Embryonic facial prominence (tissue), 1 donor: Measurements from ENCODE around the gene MED16.

Experiments used
- DNase-seq: peaks from one replicate; pipeline ENCODE4 v3.0.0-alpha.2; 2016; ENCODE audit errors: extremely low spot score

Gene MED16

DNA sequence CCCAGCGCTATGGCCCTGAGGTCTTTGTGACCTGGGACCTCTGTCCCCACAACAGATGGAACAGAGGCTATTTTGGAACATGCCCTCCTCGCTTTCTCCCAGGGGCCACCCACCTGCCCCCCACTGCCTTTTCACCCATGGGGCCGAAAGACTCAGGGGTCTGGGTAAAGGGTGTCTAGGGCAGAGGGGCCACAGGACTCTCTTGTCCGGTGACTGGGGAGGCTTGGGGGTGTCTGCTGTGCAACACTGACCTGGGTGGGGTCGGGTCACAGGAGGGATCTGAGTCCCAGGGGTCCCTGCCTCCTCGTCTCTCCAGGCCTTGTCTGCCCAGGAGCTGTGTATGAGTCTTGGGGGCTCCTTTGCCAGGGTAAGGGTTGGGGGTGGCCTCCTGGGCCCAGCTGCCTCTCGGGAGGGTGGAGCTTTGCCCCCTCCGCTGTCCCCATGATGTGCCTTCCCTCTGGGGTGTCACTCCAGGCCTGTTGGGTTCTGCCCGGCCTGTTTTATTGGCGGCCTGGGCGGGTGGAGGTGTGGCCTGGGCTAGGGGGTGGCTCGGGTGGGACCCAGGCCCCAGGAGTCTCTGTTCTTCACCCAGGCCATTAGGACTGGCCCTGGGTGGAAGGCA, 34.9 kb upstream of the MED16 start:
- DNase-seq: no peak

DNA sequence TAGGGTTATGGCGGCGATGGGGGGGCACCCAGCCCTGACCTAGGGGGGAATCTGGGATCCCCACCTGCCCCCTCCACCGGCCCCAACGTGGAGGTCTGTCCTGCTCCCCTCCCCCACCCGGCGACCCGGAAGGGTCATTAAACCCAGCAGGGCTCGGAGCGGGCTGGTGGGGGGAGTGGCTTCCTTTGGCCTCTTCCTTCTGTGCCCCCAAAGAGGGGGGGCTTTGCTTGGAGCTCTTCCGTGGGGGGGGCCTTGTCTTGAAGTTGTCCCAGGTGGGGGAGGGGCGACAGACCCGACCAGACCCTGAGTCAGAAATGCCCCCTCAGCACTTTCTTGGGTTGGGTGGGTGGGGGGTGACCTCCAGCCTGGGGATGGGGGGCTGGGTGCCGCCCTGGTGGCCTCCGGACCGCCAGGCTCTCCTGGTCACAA, 34.4 kb upstream of the MED16 start:
- DNase-seq: no peak

DNA sequence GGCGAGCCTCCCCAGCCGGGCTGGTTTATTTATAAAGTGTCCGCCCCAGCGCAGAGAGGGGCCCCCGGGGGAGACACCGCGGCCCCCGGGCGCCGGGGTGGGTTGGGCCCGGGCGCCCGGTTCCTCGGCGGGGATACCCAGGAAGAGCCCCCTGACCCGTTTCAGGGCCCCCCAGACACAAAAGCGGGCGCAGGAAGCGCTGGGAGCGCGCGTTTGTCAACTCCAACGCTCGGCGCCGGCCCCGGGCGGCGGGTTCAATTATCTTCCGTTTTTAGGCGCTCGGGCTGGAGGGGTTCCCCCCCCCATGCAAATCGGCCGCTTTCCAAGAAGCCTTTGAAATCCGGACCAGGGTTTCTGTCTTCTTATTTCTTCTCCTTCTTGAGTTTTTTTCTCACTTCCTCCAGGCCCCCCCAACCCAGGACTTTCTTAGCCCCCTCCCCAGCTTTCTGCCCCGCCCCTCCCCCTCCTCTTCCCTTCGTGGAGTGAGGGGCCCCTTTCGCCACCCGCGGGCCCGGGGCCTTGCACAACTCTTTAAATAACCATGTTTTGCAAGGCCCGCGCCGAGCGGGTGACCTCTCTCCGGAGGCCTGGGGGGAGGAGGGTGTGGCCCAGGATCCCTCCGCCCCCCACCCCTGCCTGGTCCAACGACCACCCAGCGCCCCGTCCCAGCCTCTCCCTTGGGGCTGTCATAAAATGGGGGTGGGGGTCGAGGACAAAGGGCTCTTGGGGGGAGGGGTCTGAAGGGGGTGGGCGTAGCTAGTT, 33.8 kb upstream of the MED16 start:
- DNase-seq: no peak

DNA sequence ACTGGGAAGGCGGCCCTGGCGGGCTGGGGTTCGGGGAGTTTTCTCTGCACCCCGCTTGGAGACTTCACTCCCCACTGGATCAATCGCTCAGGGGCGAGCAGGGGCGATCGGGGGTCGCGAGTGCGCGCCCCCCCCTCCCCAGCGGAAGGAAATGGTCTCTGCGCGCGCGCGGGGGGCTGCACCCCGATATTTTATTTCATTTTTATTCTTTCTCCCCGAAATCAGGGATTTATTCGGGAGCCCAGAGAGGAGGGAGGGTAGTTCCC, 33.3 kb upstream of the MED16 start:
- no peak for DNase-seq

DNA sequence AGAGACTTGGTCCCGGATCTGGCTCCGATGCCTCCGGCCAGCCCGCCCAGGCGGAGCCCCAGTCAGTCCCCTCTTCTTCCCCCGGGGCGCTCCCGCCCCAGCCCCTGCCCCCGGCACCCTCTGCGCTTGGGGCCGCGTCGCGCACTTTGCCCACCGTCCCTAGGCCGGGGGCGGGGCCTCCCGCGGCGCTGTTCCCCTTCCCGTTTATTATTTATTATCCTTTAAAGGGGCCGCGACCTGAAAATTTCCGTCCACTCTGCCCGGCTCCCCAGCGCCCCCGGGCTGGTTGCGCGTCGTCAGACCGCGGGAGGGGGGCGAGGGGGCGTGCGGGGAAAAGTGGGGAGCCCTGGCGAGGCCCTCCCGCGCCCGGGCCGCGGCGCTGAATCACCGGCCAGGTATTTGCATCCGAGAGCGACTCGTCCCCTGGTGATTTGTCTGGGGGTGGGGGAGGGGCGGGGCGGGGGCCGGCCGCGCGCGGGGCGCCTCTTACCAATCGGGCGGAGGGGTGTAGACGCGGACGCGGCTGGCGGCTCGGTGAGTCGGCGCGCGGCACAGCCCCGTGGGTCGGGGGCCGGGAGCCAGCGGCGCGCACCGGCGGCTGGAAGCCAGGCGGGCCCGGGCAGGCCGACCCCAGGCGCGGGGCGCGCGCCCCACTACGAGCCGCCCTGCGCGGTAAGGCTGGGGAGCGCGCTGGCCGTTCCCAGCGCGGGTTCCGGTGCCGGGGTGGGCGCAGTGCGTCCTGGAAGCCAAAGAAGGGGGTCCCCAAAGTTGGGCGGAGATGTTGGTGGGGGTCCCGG, 32.7 kb upstream of the MED16 start, which contains the start of gene ARID3A:
TSS of gene ARID3A (plus strand) at position 510 of the 797 bp plus-strand sequence. CDS start 3,494 bp downstream, outside the sequence.
- DNase-seq: peak; percentile 80

DNA sequence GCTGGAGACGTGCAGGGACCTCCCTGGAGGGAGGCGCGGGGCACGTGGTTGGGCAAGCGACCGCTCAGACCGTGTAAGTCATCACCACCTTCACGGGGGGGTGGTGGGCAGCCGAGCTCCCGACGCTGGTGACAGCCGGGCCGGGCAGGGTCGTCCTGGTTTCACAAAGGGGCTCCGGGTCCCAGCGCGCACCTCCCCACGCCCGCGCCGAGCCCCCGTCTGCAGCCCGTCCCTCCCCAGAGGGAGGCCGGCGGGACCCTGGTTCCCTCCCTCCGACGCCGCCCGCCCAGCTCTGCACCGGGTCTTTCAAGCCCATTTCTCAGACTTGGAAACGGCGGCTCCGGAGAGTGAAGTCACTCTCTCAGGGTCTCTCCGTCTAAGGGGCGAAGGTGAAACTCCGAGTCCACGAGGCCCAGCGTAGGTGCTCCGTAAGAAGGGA, 32.1 kb upstream of the MED16 start:
- no peak for DNase-seq

DNA sequence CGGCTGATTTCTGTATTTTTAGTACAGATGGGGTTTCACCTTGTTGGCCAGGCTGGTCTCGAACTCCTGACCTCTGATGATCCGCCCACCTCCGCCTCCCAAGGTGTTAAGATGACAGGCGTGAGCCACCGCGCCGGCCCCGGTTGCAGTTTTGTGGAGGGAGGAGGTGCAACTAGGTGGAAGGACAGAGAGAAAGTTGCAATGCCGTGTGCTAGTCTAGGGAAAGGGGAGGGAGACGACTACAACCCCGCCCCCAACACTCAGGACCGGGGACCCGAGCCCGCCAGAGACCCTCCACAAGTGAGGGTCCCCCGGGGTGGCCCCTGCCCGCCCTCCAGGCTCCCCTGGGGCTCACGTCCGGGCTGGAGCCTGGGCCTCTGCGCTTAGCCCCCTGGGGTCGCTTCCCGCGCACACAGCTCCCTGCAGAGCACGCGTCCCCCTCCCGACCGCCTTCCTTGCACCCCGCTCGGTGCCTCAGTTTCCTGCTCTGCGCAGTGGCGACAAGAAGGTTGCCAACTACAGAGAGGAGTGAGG, 31.6 kb upstream of the MED16 start:
- no peak for DNase-seq

DNA sequence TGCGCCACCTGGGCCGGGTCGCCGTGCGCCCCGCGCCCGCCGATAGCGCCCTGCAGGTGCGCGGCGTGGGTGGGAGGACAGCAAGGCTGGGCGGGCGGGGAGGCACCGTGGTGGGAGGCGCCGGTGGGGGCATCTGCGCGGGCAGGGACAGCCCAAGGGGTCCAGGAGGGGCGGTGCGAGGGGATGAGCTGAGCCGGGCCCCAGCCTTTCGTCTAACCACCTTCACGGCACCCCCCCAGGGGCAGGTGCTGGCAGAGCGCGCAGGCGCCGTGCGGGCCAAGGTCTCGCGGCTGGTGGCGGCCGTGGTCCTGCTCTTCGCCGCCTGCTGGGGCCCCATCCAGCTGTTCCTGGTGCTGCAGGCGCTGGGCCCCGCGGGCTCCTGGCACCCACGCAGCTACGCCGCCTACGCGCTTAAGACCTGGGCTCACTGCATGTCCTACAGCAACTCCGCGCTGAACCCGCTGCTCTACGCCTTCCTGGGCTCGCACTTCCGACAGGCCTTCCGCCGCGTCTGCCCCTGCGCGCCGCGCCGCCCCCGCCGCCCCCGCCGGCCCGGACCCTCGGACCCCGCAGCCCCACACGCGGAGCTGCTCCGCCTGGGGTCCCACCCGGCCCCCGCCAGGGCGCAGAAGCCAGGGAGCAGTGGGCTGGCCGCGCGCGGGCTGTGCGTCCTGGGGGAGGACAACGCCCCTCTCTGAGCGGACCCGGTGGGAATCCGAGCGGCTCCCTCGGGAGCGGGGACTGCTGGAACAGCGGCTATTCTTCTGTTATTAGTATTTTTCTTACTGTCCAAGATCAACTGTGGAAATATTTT, 27.3 kb upstream of the MED16 start:
- DNase-seq: no peak

DNA sequence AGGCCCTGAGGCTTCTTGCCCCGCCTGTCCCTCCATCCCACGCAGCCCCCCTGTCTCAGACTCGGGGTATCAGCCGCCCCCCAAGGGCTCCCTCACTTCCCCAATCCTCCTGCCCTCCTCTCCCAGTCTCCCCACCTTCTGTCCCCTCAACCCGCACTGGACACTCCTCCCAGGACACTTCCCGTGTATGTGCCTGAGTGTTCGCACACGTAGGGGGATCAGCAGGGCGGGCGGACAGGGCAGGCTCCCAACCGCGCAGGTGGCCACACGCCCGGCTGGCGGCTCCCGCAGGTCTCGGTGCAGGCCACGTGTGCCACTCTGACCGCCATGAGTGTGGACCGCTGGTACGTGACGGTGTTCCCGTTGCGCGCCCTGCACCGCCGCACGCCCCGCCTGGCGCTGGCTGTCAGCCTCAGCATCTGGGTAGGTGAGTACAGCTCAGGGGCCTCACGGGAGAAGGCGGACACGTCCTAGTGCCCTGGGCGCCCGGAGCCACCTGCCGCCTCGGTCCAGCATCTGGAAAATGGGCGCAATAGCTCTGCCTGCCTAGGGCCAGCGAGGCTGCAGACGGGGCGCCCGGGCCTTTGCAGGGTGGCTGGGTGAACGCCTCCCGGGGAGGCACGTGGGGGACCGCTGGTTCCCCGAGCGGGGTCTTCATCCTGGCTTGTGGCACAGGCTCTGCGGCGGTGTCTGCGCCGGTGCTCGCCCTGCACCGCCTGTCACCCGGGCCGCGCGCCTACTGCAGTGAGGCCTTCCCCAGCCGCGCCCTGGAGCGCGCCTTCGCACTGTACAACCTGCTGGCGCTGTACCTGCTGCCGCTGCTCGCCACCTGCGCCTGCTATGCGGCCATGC, 26.4 kb upstream of the MED16 start:
- no peak for DNase-seq

DNA sequence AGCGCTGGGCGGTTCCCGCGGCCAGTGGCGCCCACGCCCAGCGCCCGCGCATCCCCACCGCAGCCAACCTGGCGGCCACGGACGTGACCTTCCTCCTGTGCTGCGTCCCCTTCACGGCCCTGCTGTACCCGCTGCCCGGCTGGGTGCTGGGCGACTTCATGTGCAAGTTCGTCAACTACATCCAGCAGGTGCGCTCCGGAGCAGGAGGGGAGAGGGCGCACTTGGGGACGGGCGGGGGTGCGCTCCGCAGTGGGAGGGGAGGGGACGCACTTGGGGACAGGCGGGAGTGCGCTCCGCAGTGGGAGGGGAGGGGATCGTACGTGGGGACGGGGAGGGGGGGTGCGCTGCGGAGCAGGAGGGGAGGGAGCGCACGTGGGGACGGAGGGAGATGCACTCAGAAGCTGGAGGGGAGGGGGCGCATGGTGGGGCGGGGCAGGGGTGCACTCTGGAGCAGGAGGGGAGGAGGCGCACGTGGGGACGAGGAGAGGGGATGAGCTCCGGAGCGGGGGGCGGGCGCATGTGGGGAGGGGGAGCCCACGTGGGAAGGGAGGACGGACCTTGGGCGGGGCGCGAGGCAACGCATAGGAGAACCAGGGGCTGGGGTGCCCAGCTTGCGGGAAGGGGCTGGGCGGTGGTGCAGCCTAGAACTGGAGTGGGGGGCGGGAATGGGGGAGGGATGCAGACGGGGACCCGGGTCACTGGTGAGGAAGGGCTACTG, 25.7 kb upstream of the MED16 start:
- no peak for DNase-seq

DNA sequence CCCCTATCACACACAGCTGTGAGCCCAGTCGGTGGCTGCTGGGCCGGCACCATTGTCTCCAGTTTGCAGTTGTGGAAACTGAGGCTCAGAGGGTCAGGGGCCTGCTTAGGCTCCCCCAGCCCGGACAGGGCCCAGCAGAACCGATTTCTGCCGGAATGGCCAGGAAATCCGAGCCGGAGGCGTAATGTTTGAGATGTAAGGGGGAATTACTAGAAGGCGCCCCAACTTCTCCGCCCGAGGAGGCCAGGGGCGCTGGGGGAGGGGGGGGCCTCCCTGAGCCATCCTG, 25.1 kb upstream of the MED16 start:
- no peak for DNase-seq

DNA sequence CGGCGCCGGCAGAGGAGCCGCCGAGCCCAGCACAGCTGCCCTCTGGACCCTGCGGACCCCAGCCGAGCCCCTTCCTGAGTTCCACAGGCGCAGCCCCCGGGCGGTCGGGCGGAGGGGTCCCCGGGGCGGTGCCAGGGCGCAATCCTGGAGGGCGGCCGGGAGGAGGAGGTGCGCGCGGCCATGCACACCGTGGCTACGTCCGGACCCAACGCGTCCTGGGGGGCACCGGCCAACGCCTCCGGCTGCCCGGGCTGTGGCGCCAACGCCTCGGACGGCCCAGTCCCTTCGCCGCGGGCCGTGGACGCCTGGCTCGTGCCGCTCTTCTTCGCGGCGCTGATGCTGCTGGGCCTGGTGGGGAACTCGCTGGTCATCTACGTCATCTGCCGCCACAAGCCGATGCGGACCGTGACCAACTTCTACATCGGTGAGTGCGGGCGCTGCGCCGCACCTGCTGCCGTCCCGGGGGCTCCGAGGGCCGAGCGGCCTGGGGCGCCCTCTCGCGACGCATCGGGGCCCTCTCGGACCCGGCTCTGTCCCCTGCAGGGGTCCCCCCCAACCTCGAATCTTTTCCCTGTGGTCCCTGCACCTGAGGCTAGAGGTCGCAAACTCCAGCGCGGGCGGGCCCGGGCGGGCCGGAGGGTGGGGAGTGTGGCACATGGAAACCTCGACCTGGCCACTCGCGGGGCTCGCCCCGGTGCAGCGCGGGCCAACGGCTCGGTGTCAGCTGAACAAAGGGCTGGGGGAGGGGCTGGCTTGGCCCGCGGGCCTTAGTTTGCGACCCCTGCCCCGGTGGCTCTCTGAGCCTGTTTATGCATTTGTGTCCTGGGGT, 24.6 kb upstream of the MED16 start, which contains the start of gene KISS1R:
TSS of gene KISS1R (plus strand) at position 11 of the 829 bp plus-strand sequence. CDS start at position 181, 170 bp downstream.
- DNase-seq: no peak

DNA sequence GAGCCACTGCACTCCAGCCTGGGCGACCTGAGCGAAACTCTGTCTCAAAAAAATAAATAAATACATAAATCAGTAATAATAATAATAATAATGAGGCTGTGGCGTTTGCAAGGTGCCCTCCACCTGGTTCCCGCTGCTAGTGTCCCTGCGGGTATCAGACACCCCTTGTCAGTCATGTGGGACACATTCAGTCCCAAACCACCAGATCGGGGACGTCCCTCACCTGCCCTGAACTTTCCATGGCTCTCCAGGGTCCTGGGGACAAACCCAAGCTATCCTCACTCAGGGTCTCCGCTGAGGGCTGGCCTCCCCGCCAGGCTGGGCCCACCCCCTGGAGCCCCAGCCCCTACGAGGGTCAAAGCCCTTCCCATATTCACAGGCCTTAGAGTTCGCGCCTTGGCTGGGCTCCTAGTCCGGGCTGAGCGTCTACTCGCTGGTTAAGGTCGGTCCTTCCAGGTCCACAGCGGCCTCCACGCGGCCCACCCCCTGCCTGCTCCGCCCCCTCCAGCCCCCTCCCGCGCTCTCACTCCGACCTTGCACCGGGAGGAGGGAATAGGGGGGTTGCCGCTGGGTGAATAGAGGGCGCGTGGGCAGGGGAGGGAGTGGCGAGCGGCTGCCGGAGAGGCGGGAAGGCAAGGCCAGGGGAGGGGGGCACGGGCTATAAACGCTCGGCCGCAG, 23.8 kb upstream of the MED16 start:
- DNase-seq: no peak

DNA sequence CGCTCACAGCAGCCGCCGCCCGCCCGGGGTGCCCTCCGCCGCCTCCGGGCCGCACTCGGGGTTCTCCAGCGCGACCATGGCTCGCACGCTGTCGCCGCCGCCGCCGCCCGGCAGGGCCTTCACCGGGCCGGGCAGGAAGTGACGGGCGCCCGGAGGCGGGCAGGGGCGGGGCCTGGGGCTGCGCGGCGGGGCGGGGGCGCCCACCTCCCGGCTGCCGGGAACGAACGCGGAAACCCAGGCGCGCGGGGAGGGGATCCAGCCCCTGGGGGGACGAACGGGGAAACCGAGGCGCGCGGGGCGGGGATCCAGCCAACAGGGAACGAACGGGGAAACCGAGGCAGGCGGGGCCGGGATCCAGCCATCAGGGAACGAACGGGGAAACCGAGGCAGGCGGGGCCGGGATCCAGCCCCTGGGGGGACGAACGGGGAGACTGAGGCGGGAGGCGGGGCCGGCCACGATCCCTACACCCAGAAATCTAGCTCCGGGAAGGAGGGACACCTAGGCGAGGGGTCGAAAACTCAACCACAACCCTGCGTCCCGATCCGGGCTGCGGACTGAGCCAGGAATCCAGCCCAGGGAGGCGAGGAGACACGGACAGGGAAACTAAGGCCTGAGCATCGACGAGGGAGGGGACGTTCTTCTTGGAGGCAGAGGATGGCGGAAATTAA, 20.2 kb upstream of the MED16 start, which contains the start of gene R3HDM4:
TSS of gene R3HDM4 (minus strand) at position 140 of the 669 bp plus-strand sequence. CDS start at position 78, 62 bp downstream.
- no peak for DNase-seq

DNA sequence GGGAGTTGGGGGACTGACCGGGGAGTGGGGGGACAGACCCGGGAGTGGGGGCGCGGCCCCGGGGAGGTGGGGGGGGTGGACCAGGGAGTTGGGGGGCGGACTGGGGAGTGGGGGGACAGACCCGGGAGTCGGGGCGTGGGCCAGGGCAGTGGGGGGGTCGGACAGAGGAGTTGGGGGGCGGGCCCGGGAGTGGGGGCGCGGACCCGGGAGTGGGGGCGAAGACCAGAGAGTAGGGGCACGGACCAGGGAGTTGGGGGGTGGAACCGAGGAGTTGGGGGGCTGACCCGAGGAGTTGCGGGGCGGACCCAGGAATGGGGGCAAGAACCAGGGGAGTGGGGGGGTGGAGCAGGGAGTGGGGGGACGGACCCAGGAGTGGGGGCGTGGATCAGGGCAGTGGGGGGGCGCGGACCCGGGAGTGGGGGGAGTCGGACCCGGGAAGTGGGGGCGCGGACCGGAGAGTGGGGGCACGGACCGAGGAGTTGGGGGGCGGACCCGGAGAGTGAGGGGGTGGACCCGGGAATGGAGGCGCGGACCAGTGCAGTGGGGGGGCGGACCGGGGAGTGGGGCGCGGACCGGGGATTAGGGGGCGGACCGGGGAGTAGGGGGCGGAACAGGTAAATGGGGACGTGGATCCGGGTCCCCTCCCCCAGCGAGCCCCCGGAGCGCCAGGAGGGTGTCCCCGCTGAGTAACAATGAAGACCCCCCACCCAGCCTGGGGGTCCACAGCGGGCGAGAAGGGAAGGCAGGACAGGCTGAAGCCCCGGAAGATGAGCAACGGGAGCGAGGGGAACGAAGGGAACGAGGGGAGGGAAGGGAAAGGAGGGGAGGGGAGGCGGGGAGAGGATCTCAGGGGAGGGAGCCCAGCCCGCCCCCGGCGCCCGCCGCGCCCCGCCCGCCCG, 19.4 kb upstream of the MED16 start:
- no peak for DNase-seq

DNA sequence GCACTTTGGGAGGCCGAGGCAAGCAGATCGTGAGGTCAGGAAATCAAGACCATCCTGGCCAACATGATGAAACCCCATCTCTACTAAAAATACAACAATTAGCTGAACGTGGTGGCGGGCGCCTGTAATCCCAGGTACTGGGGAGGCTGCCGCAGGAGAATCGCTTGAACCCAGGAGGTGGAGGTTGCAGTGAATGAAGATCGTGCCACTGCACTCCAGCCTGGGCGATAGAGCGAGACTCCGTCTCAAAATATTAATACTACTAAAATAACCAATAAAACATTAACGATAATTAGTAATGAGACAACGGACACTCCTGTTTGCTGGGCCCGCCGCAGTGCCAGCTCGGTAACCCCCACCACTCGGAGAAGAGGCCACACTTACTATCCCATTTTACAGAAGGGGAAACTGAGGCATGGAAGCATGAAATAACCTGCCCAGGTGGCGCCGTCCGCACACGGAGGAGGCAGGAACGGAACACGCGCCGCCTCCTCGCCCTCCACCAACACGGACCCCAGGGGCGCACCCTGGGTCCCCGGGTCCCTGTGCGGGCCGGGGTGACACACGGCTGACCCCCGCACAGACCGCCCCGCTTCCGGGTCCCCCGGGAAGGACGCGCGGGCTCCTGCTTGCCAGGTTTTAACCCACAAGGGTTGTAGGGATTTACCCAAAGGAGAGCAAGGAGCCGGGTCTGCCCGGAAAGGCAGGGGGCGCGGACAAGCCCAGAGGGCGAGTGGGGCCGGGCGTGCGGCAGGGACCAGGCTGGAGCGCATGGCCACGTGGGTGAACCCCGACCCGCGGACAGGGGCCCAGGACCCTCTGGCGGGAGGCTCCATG, 18.4 kb upstream of the MED16 start:
- DNase-seq: no peak
